ENCODE measurements around the gene RAD9A.

The RAD9A gene

GRCh38 chr11:67406420-67406968 is 14.7 kb downstream of the RAD9A start:
- TF ChIP-seq ZFX (IDR thresholded peaks at IDR 0.05; ENCODE audit: borderline replicate concordance), result no peak
- TF ChIP-seq, protein P1, sequence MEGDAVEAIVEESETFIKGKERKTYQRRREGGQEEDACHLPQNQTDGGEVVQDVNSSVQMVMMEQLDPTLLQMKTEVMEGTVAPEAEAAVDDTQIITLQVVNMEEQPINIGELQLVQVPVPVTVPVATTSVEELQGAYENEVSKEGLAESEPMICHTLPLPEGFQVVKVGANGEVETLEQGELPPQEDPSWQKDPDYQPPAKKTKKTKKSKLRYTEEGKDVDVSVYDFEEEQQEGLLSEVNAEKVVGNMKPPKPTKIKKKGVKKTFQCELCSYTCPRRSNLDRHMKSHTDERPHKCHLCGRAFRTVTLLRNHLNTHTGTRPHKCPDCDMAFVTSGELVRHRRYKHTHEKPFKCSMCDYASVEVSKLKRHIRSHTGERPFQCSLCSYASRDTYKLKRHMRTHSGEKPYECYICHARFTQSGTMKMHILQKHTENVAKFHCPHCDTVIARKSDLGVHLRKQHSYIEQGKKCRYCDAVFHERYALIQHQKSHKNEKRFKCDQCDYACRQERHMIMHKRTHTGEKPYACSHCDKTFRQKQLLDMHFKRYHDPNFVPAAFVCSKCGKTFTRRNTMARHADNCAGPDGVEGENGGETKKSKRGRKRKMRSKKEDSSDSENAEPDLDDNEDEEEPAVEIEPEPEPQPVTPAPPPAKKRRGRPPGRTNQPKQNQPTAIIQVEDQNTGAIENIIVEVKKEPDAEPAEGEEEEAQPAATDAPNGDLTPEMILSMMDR (IDR thresholded peaks at IDR 0.05), result no peak
- no peak overlapping the region for H3K27ac ChIP-seq

GRCh38 chr11:67406969-67407687 is 15.3 kb downstream of the RAD9A start:
- H3K27ac ChIP-seq, result no peak overlapping the region
- no peak for TF ChIP-seq ZFX (IDR thresholded peaks at IDR 0.05; ENCODE audit: borderline replicate concordance)
- TF ChIP-seq, protein P1 (IDR thresholded peaks at IDR 0.05), result 0 out of 2 replicates have a peak, but pooled peaks have one; percentile 5

- no peak overlapping the region for H3K27ac ChIP-seq
- TF ChIP-seq, protein P1 (IDR thresholded peaks at IDR 0.05), result no peak
- no peak for TF ChIP-seq ZFX (IDR thresholded peaks at IDR 0.05; ENCODE audit: borderline replicate concordance)
Measured at GRCh38 chr11:67407688-67408163, 15.9 kb downstream of the RAD9A start.

DNA sequence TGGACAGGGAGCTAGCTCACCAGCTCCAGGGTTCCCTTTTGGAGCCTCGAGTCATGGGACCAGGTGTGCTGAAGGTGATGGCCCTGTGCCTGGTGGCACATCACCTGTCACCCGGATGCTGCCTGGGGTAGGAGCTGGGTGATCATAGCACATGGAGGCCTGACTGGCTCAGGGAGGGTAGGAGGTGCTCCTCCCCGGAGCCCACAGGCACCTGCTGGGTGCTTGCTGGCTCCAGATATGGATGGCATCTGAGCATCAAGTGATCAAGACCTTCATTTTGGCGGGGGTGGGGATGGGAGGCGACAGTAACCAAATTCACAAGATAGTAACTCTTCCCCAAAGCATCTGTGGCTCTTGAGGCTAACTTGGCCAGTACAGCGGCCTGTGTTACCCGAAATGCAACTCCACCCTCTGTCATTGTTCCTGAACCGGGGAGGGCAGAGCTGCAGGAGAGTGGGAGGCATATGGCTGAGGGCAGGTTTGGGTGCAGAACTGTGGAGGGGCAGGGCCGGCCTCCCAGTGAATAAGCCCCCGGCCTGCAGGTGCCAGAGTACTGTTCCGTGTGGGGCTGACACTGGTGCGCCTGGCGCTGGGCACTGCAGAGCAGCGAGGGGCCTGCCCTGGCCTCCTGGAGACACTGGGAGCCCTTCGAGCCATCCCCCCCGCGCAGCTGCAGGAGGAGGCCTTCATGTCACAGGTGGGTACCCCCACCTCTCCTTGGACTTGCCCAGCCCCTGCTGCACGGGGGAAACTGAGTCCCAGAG is 16.8 kb downstream of the RAD9A start:
- TF ChIP-seq ZFX (IDR thresholded peaks at IDR 0.05; ENCODE audit: borderline replicate concordance), result no peak
- TF ChIP-seq, protein P1 (IDR thresholded peaks at IDR 0.05), result no peak
- no peak overlapping the region for H3K27ac ChIP-seq

GRCh38 chr11:67409261-67409666 is 17.5 kb downstream of the RAD9A start:
- H3K27ac ChIP-seq, result no peak overlapping the region
- TF ChIP-seq, protein P1 (IDR thresholded peaks at IDR 0.05), result no peak
- no peak for TF ChIP-seq ZFX (IDR thresholded peaks at IDR 0.05; ENCODE audit: borderline replicate concordance)

GRCh38 chr11:67409781-67410368 is 18.1 kb downstream of the RAD9A start:
- H3K27ac ChIP-seq, result no peak overlapping the region
- TF ChIP-seq, protein P1 (IDR thresholded peaks at IDR 0.05), result 0 out of 2 replicates have a peak, but pooled peaks have one; percentile 16
- TF ChIP-seq ZFX (IDR thresholded peaks at IDR 0.05; ENCODE audit: borderline replicate concordance), result no peak

All from 22Rv1 (cell line).